Ovary (tissue), 9 donors: ENCODE measurements around the gene LMOD2. TPM values are rescaled to one million over a fixed set of nuclear protein-coding genes. Genes with fewer than 3 reads are reported as not detected.
"Not testable (repeated sequence)": the region's sequence is repeated elsewhere in the genome, so short reads cannot be mapped to it uniquely, and the experiment has no call there.

Experiments used
- DNase-seq, 5 donors: peaks; one replicate each; pipeline ENCODE4 v3.0.0-alpha.2; 2019 to 2020
- H3K27ac ChIP-seq, 2 donors: fragments of 200-600 bp; one replicate each; pipeline versions ENCODE4 v1.5.1 to v1.8.0; 2019 to 2022
- H3K27me3 ChIP-seq: fragments of 200-600 bp; one replicate; pipeline ENCODE4 v1.8.0; 2022
- H3K36me3 ChIP-seq: fragments of 200-600 bp; sonication (generic); one replicate; pipeline ENCODE4 v1.5.1; 2019
- H3K4me1 ChIP-seq: one replicate; pipeline ENCODE4 v1.8.1; 2013; ENCODE audit warnings: mild to moderate bottlenecking, moderate library complexity; ENCODE audit not compliant: insufficient read depth
- H3K4me3 ChIP-seq: fragments of 200-600 bp; sonication (generic); one replicate; pipeline ENCODE4 v1.5.1; 2017
- H3K9me3 ChIP-seq, 2 donors: fragments of 200-600 bp in 1 of 2; sonication (generic) in 1 of 2; one replicate each; pipeline versions ENCODE4 v1.5.1 to v1.8.1; 2013 to 2019; ENCODE audit warnings: mild to moderate bottlenecking in 1 of 2, moderate library complexity in 1 of 2
- CTCF ChIP-seq, 3 donors: fragments of 450-650 bp in 2 of 3; fragments of 200-600 bp in 1 of 3; IDR thresholded peaks; one replicate each; pipeline versions ENCODE4 v1.5.1 to v1.8.0; 2016 to 2022; ENCODE audit warnings: antibody characterized with exemption in 3 of 3, mild to moderate bottlenecking in 1 of 3
- EP300 ChIP-seq: sonication (generic); formaldehyde crosslinking; IDR thresholded peaks from one replicate; pipeline ENCODE4 v1.6.1; 2017; ENCODE audit warnings: antibody characterized with exemption
- POLR2A ChIP-seq: fragments of 450-650 bp; IDR thresholded peaks from one replicate; pipeline ENCODE4 v1.6.1; 2017; ENCODE audit warnings: antibody characterized with exemption, mild to moderate bottlenecking, moderate library complexity
- WGBS, 3 donors: extraction: QIAGEN DNeasy Blood & Tissue Kit in 1 of 3; methylation state at CpG; one replicate each; pipeline versions ENCODE4 v1.1.5 to v1.1.7; 2013 to 2017; 5-methylcytosine and 5-hydroxymethylcytosine counted together
- intact Hi-C, 4 donors: fragments of 100-400 bp; cut with DNase I; formaldehyde crosslinking; loops; one replicate each; pipeline versions ENCODE4 v1.11.0 to v1.15.1; 2022 to 2023
- polyA plus RNA-seq, 2 donors: library from polyadenylated mRNA; stranded (reverse); fragments of 200-250 nt in 1 of 2; fragments of 350-450 nt in 1 of 2; fragmentation: Illumina TruSeq in 1 of 2; extraction: RNeasy Lipid Tissue Mini Kit (QIAGEN cat#74804) in 1 of 2; gene quantifications; one replicate each; pipeline ENCODE4 v1.2.3, GENCODE V29; 2013 to 2014
- total RNA-seq, 7 donors: library from RNA; depleted of rRNA in 2 of 7; stranded (reverse); fragments of >200 nt in 2 of 7; fragmentation: NEBNext Ultra II Directional in 3 of 7; extraction: Animal tissue kit (Norgen Biotek cat#: 25700) in 3 of 7; gene quantifications; one replicate each; pipeline versions ENCODE4 v1.1.0 to v1.2.4, GENCODE V29; 2016 to 2023
- donor health status: DM: no; HTN: no; CAD: no; lungs with moderate emphysema.
- donor health status: DM: no; HTN: no; CAD: no.
- donor health status: Bipolar disorder and iron deficiency.
- donor health status: DM: yes; HTN: yes; CAD: no.
- donor health status: DM: no; HTN: no; CAD: no.
- donor health status: DM: yes; HTN: yes; CAD: no.

The LMOD2 gene
- total and polyA plus RNA-seq, 9 donors: 0.07 to 0.15 TPM; not detected in 7

- DNase-seq: no peak
- H3K27ac ChIP-seq: no peak overlapping the region
- intact Hi-C loops: no loop called here
- no peaks in the 10 kb centered on the region for H3K9me3 ChIP-seq
- H3K36me3 ChIP-seq: no peaks in the 10 kb centered on the region
- no peak overlapping the region for H3K4me3 ChIP-seq
- no peaks in the 10 kb centered on the region for H3K4me1 ChIP-seq
- TF ChIP-seq CTCF (IDR thresholded peaks at IDR 0.05) (no peak), POLR2A (no peak), EP300 (no peak)
- H3K27me3 ChIP-seq: no peaks in the 10 kb centered on the region
- 84 to 88% (median 85%) methylated on average over 1 of the region's 1 CpG for WGBS, 3 donors
Observed at GRCh38 chr7:123629281-123629680, 26.4 kb upstream of the LMOD2 start.

- Histone ChIP-seq H3K4me3 (no peak overlapping the region), H3K27ac (no peak overlapping the region), H3K36me3 (no peaks in the 10 kb centered on the region), H3K27me3 (no peaks in the 10 kb centered on the region), H3K9me3 (no peaks in the 10 kb centered on the region), H3K4me1 (no peaks in the 10 kb centered on the region)
- DNase-seq: no peak
- TF ChIP-seq POLR2A: no peak
- intact Hi-C loops: no loop called here
- WGBS, 3 donors: 85 to 90% (median 87%) methylated on average over 2 of the region's 2 CpGs
Observed at GRCh38 chr7:123632808-123633207, 22.9 kb upstream of the LMOD2 start.

- intact Hi-C loops: no loop called here
- DNase-seq: no peak
- H3K36me3 ChIP-seq: no peaks in the 10 kb centered on the region
- H3K27ac ChIP-seq: no peak overlapping the region
- no peaks in the 10 kb centered on the region for H3K4me1 ChIP-seq
- H3K4me3 ChIP-seq: no peak overlapping the region
- TF ChIP-seq EP300: no peak
- TF ChIP-seq CTCF (IDR thresholded peaks at IDR 0.05): no peak
- TF ChIP-seq POLR2A: no peak
- no peaks in the 10 kb centered on the region for H3K27me3 ChIP-seq
- no peaks in the 10 kb centered on the region for H3K9me3 ChIP-seq
- WGBS, 3 donors: 29 to 42% (median 35%) methylated on average over 7 of the region's 7 CpGs
Observed at GRCh38 chr7:123633553-123633952, 22.1 kb upstream of the LMOD2 start.

GRCh38 chr7:123634011-123634573, 21.6 kb upstream of the LMOD2 start:
- H3K36me3 ChIP-seq, H3K27ac ChIP-seq, H3K27me3 ChIP-seq, H3K4me1 ChIP-seq, intact Hi-C loops, DNase-seq, H3K4me3 ChIP-seq, H3K9me3 ChIP-seq: not testable (repeated sequence)
- 77 to 93% (median 91%) methylated on average over 2 of the region's 2 CpGs for WGBS, 3 donors

GRCh38 chr7:123635551-123636359, 19.9 kb upstream of the LMOD2 start:
- Histone ChIP-seq H3K36me3 (no peaks in the 10 kb centered on the region), H3K4me1 (no peaks in the 10 kb centered on the region), H3K27me3 (no peaks in the 10 kb centered on the region), H3K27ac (no peak overlapping the region), H3K9me3 (no peaks in the 10 kb centered on the region), H3K4me3 (no peak overlapping the region)
- intact Hi-C loops: no loop called here
- 21 to 32% (median 23%) methylated on average over 4 of the region's 4 CpGs for WGBS, 3 donors
- no peak for DNase-seq
- TF ChIP-seq CTCF (IDR thresholded peaks at IDR 0.05): peak in 2 of 3 donors; percentile 18 to 42
- TF ChIP-seq EP300: no peak
